GM23248 (cell line): ENCODE measurements around the gene ADAMTS18. TPM values are rescaled to one million over a fixed set of nuclear protein-coding genes. Genes with fewer than 3 reads are reported as not detected.

ENCODE experiments used
- DNase-seq: peaks from one replicate; pipeline ENCODE4 v3.0.0-alpha.2; 2015
- H2AFZ ChIP-seq: fragments of 200-600 bp; sonication (generic); 2 replicates; pipeline ENCODE4 v1.6.1; 2016; ENCODE audit warnings: antibody characterized with exemption
- H3F3A ChIP-seq: fragments of 200-600 bp; sonication (generic); 2 replicates; pipeline ENCODE4 v1.6.1; 2016; ENCODE audit warnings: mild to moderate bottlenecking, antibody characterized with exemption, mixed run types; ENCODE audit not compliant: insufficient read depth
- H3K27ac ChIP-seq: fragments of 200-600 bp; sonication (generic); 2 replicates; pipeline ENCODE4 v1.5.1; 2016; ENCODE audit warnings: mild to moderate bottlenecking
- H3K27me3 ChIP-seq: fragments of 200-600 bp; sonication (generic); replicated peaks from 2 replicates; pipeline ENCODE4 v1.6.1; 2016; ENCODE audit warnings: mild to moderate bottlenecking; ENCODE audit not compliant: insufficient read depth
- H3K36me3 ChIP-seq: fragments of 200-600 bp; sonication (generic); 2 replicates; pipeline ENCODE4 v1.6.1; 2016; ENCODE audit warnings: low read depth, mild to moderate bottlenecking
- H3K4me1 ChIP-seq: fragments of 200-600 bp; sonication (generic); 2 replicates; pipeline ENCODE4 v1.6.1; 2016; ENCODE audit warnings: mild to moderate bottlenecking; ENCODE audit not compliant: insufficient read depth
- H3K4me2 ChIP-seq: fragments of 200-600 bp; sonication (generic); one replicate; pipeline ENCODE4 v1.6.1; 2016; ENCODE audit warnings: mild to moderate bottlenecking; ENCODE audit not compliant: unreplicated experiment
- H3K4me3 ChIP-seq: fragments of 200-600 bp; sonication (generic); 2 replicates; pipeline ENCODE4 v1.5.1; 2016; ENCODE audit warnings: mild to moderate bottlenecking
- H3K79me2 ChIP-seq: fragments of 200-600 bp; sonication (generic); 2 replicates; pipeline ENCODE4 v1.6.1; 2016; ENCODE audit warnings: mild to moderate bottlenecking; ENCODE audit not compliant: insufficient read depth
- H3K9ac ChIP-seq: fragments of 200-600 bp; sonication (generic); 2 replicates; pipeline ENCODE4 v1.6.1; 2016; ENCODE audit warnings: mild to moderate bottlenecking
- H3K9me2 ChIP-seq: fragments of 200-600 bp; sonication (generic); 2 replicates; pipeline ENCODE4 v1.6.1; 2016; ENCODE audit warnings: mixed run types, mild to moderate bottlenecking, moderate library complexity; ENCODE audit not compliant: insufficient read depth
- H3K9me3 ChIP-seq: fragments of 200-600 bp; sonication (generic); one replicate; pipeline ENCODE4 v1.6.1; 2017; ENCODE audit warnings: low read depth
- H4K20me1 ChIP-seq: fragments of 200-600 bp; sonication (generic); 2 replicates; pipeline ENCODE4 v1.6.0; 2016; ENCODE audit not compliant: insufficient read depth
- EZH2 ChIP-seq: fragments of 200-600 bp; sonication (generic); IDR thresholded peaks from 2 replicates; pipeline ENCODE4 v1.6.1; 2018; ENCODE audit warnings: antibody characterized with exemption, mild to moderate bottlenecking; ENCODE audit not compliant: insufficient read depth, poor library complexity, severe bottlenecking
- EZH2phosphoT487 ChIP-seq: fragments of 200-600 bp; sonication (generic); IDR thresholded peaks from 2 replicates; pipeline ENCODE4 v1.6.1; 2018; ENCODE audit warnings: antibody characterized with exemption, moderate library complexity, mild to moderate bottlenecking, low read depth; ENCODE audit not compliant: insufficient read depth
- WGBS, 2 experiments: methylation state at CpG; one replicate each; pipeline ENCODE4 v1.1.6; 2015 to 2017; ENCODE audit warnings: low lambda C conversion rate in 2 of 2, low coverage in 1 of 2; ENCODE audit errors: missing lambda C conversion rate in 2 of 2; 5-methylcytosine and 5-hydroxymethylcytosine counted together
- in situ Hi-C: fragments of 300-500 bp; cut with MboI; formaldehyde crosslinking; loops from 2 replicates; pipeline ENCODE4 v1.15.0; 2020
- polyA plus RNA-seq: library from polyadenylated mRNA; unstranded; fragments of >200 nt; fragmentation: Nextera tagmentation; extraction: Ambion mirVana; gene quantifications from 2 replicates; pipeline ENCODE4 v1.2.1, GENCODE V29; 2016
- total RNA-seq: library from RNA; depleted of rRNA; stranded (reverse); fragments of >200 nt; shearing (Covaris generic); gene quantifications from 2 replicates; pipeline ENCODE4 v1.2.3, GENCODE V29; 2014; rRNA removed

The ADAMTS18 gene
- total and polyA plus RNA-seq, 2 experiments from 2014 or later = not detected

DNA sequence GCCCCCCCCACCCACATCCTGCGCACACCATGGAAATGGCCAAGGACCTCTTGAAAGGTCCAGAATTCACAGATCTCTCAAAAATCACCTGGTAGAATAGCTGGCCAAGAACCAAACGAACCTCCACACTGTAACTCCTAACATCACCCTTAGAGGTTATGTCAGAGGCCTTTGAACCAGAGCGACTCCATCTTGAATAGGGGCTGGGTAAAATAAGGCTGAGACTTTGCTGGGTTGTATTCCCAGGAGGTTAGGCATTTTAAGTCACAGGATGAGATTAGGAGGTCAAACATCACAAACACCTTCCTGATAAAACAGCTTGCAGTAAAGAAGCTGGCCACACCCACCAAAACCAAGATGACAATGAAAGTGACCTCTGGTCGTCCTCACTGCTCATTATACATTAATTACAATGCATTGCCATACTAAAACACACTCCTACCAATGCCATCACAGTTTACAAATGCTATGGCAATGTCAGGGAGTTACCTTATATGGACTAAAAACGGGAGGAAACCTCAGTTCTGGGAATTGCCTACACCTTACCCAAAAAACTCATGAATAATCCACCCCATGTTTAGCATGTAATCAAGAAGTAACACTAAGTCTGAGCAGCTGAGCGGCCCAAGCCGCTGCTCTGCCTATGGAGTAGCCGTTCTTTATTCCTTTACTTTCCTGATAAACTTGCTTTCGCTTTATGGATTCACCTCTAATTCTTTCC, 200.9 kb downstream of the ADAMTS18 start:
- Histone ChIP-seq H3K9ac (no peak overlapping the region), H3K9me2 (no peaks in the 10 kb centered on the region), H2AFZ (no peak overlapping the region), H3K27ac (no peak overlapping the region), H3K4me1 (no peaks in the 10 kb centered on the region), H3F3A (no peaks in the 10 kb centered on the region), H4K20me1 (no peaks in the 10 kb centered on the region), H3K36me3 (no peaks in the 10 kb centered on the region), H3K27me3 (peaks cover 18% of the 10 kb centered on the region), H3K4me3 (no peak overlapping the region), H3K9me3 (no peaks in the 10 kb centered on the region), H3K79me2 (no peaks in the 10 kb centered on the region), H3K4me2 (no peak overlapping the region)
- TF ChIP-seq EZH2 (no peak), EZH2phosphoT487 (no peak)
- WGBS, 2 experiments = 75 to 78% methylated on average over 9 of the region's 9 CpGs
- DNase-seq = no peak
- in situ Hi-C loops = loop anchor here (25.0 kb wide), 1 partner anchor 753 kb away; no protein-coding TSS in a partner anchor

Other genes starting within 250 kb of the ADAMTS18 start
- gene MON1B, start 243.8 kb downstream of the ADAMTS18 start, total RNA-seq = 9.3 and 11.3 TPM in 2 replicates
- gene MON1B, start 243.8 kb downstream of the ADAMTS18 start, polyA plus RNA-seq = 21.4 and 22.8 TPM in 2 replicates
- gene SYCE1L, start 235.6 kb downstream of the ADAMTS18 start, total RNA-seq = not detected in 2 replicates
- gene SYCE1L, start 235.6 kb downstream of the ADAMTS18 start, polyA plus RNA-seq = not detected in 2 replicates